Activated naive CD4-positive, alpha-beta T cell treated with Interleukin-2 at 50 U/mL for 16 hours (primary cell): ENCODE results near the gene SETD7.

Experiments used
- DNase-seq: peaks from one replicate; pipeline ENCODE4 v3.0.0-alpha.2; 2020

SETD7 gene

DNA sequence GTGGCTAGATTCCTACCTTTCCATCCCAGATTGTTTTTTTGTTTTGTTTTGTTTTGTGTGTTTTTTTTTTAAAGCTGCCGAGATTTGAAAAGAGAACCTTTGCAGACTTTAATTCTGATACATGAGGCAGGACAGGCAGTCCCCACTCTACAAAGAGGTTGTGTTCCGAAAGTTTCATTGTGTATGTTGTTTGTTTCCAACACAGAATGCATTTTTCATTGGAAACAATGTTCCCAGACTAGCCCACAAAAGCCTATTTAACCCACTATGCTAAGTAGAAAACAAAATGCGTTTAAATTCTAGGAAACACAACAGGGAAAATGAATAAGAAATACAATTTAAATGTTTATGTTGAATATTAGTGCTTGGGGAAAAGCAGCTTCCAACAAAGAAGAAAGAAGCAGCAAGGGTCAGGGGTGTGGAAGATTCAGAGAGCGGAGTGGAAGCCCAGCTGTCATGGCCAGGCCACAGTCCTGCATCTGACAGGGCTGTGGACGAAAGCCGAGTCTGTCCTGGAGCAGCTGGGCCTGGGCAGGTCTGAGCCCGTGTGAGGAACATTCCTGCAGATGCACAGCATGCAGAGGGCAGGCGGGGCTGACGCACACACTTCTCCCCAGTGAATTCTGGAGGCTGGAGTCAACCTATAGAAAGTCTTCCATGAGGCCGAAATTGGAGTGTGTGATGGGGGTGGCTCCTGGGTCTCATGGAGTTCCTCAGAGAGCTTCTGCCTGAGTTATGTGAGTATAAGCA is 12.4 kb upstream of the SETD7 start:
- DNase-seq: no peak

GRCh38 chr4:139567159-139567870 is 11.3 kb upstream of the SETD7 start:
- no peak for DNase-seq

GRCh38 chr4:139564502-139564901 is 8.5 kb upstream of the SETD7 start:
- DNase-seq: no peak

GRCh38 chr4:139563515-139563914 is 7.5 kb upstream of the SETD7 start:
- DNase-seq: no peak

DNA sequence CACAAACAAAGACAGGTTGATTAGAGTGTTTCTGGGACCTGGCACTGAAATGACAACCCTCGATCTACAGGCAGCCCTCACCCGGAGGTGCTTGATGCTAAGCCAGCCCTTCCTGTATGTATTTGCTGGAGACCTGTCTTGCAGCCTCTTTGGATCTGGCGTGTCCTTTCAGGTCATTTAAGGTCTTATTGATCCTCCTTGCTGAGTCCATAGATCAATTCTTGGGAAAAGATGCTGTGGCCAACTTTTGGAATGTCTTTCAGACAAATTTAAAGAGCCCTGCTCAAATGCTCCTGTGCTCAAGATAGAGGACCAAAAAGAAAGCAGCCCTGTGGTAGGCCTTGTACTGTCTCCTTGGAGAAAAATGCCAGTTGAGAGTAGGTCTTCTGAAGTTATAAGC is 6.8 kb upstream of the SETD7 start:
- DNase-seq: no peak

GRCh38 chr4:139562067-139562684 is 6.2 kb upstream of the SETD7 start:
- DNase-seq: no peak

DNA sequence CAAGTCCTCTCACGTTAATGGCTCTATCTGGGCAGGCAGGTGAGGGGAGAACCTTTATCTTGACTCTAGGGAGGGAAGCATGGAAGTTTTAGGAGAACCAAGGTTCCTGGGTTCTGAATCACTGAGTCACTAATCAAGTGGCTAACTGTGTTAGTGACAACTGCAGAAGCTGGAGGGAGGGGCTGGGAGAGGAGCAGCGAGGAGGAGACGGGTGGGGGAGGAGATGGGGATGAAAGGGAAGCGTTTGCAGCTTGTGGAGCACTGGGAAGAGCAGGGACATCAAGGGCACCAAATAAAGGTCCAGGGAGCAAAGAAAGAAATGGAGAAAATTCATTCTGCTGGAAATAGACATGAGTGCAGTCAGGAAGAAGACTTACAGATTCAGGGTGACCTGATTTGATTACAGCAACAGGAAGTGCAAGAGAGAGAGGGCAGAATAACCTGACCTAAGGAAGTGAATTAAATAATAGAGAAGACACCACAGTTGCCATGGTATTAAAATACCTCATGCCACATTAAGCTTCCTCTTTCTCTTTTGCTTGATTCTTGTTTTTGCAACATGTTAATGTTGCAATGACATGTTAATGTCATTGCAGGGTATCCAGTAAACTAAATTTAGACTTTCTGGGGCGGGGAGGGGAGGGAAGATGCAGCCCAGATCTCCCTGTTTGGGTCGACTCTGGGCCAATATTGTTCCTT is 4.5 kb upstream of the SETD7 start:
- DNase-seq: no peak

DNA sequence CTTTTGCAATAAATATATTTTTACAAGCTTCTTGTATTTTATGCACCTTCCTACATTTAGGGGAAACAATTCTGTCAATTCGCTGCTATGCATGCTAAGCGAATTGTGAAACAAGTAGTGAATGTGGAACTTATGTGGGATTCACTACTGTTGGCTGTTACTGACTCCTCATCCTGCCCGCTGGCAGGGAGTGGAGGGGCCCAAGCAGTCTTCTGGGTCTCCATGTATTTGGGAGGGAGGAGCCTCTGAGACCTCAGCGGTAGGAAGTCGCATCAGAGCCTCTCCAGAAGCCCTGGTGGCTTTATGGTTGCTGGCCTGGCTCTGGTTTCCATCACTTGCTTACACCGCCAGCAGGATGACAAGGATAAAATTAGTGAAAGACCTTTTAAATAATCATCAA is 3.7 kb upstream of the SETD7 start:
- DNase-seq: no peak

GRCh38 chr4:139559089-139559479 is 3.1 kb upstream of the SETD7 start:
- no peak for DNase-seq

DNA sequence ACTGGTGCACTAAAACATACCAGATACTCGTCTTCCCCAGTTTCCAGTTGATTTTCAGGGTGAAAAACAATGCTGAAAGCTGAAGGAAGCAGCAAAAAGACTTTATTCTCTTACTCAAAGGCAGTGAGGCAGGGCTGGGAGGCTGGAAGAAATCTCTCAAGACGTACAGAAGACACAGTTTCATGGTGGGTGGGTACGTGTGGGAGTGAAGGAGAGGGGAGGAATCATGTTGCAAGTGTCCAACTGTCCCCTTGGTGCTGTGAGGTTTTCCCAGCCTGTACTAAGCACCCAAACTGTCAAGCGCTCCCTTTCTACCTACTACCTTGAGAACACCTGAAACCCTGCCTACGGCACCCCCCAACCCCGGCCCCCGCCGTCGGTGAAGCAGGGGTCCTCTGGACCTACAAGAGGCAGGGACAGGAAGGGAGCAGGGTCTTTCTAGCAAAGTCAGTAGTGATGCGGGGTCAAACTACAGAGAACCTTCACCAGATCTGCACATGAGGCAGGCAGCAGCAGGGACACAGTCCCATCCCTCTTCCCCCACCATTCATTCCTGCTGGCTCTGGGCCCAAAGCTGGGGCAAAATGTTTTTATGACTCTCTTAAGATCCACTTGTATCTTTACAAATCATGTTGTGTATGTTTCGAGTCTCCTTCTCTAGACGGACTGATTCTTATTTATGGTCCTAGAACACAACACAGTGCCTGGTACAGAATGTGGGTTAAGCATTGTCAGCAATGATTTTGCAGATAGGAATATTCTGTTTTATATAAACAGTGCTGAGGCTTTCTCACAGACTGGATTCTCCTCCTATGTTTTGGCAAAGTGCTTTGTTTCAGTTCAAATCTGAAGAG is 2.4 kb upstream of the SETD7 start:
- no peak for DNase-seq

DNA sequence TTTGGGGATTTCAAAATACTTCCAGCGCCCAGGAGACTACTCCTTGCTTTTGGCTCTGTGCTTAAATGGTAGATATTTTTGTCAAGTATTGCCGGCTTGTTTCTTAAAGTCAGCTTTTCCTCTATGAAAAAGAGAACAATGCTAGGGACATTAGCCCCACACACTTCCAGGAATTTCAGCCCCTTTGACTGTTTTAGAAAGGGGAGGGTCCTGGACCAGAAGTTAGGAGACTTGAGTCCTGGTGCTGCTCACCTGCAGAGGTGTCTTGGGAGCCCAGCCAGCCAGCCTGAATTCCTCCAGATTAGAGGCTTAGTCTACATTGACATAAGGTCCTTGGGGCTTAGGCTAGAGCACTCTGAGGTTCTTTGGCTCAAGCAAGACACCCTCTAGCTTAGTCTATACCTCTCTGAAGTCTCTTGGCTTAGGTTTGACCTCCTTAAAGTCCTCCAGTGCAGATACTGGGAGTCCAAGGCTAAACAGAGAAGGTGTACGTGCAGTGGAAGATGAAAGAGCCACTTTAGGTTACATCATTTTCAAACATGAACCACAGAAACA is 1.6 kb upstream of the SETD7 start:
- DNase-seq: no peak

GRCh38 chr4:139556724-139557555 is 921 bp upstream of the SETD7 start:
- DNase-seq: peak; percentile 65

DNA sequence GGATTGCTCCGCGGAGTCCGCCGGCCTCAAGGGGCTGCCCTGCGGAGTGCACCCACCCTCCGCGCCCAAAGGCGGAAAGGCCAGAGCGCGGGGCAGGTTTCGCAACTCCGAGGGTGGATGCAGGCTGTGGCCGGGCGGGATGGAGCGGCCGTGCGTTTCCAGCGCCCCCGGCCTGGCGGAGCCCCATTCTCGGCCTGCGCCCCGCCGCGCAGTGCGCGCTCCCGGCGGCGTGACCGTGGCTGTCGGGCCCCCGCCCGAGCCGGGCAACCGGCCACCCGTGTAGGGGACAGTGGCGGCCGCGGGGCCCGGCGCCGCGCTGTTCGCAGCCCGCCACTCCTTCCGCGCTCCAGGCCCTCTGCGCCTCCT is 331 bp downstream of the SETD7 start:
- no peak for DNase-seq

DNA sequence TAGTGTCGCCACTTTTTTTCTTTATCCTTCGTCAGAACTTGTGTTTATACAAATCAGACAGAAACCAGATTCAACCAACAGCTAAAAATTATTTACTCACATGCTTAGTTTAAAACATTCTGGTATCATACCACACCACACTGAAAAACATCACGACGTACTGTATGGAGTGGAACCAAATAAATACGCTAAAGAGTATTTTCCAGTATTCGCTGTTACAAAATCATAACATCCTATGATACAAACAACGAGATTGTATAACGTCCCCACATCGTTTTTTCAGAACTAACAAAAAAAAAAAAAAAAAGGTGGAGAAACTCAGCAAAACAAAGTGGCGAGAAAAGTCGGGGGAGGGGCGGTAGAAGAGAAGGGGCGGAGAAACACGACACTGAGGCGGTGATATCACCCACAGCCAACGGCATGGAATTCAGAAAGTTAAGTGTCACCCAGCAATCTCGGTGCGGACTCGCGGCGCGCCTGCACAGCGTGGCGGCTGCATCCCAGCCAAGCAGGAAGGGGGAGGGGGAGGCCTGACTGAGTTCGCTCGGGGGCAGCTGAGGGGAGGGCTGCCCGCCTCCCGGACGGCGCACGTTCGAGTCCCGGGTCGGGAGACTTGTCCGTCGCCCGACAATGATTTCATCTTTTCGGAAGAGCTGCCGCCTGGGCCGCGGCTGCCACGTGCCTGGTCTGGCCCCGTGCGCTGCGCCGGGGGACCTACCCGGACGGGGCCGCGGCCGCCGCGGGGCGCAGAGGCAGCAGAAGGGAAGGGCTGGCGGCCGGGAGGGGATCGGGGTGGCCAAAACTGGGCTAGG is 920 bp downstream of the SETD7 start:
- peak; percentile 85 for DNase-seq

GRCh38 chr4:139554642-139554892 is 1.5 kb downstream of the SETD7 start:
- no peak for DNase-seq

DNA sequence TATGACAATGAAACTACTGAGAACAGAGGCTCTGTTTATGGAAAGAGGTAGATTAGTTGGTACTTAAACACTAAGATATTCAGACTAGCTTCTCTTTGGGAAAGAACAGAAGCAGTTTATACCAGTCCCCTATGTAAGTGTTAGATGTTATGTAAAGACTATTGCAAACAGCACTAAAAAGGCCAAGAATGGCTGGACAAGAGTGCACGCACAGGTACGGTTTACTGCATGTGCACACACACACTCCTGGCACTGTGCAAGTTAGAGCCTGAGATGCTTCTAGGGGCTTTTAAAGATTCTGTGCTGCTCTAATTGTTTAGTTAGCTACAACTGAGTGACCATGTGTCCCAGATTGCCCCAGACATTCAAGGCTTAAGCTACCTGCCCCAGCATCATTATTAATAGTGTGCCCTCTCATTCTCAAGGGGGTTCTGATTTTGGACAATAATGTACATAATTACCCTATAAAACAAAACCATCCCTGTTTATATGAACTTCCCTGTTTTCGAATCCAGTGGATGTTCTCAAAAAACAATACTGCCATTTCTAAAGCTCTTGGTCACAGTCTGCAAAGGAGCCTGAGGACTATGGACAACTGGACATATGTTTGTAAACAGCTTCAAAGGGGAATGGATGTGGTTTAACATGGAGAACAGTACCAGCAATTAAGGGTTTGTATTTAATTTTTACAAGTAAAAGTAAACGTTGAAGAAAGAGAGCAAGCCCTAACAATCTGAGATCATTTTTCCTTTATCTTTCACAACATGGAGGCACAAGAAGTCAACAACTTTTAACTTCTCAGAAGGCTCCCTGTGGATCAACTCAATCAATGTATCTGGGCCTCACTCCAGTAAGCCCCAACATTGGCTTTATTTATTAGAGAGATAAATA is 2.0 kb downstream of the SETD7 start:
- DNase-seq: no peak

DNA sequence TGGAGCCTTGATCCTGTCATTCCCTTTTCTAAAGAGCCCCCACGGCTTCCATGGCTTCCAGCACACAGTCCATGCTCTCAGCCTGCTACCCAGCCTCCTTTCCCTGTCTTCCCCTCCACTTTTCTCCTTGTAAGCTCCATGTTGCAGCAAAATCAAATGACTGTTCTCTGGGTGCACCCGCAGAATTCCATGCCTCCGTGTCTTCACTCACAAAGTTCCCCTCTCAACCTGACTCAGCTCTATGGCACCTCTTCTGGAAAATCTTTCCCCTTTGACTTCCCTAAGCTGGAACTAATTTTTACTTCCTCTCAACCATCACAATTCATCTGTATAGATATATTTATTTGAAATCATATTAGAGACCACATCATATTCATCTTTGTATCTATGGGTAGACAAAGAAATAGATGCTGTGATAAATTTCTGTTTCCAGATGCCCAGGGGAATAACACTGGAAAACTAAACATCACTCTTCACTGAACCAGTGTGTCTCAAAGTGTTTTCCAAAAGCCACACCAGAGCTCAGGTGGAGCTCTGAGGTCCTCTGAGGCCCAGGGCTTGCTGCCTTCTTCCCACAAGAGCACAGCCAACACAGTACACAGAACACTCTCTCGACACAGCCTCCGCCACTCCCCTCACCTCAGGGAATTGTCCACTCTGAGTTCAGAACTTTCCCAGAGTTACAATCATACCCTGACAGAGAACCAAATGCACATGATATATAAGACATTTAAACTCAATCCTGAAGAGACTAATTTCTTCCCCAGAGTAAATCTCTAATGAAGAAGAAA is 3.3 kb downstream of the SETD7 start:
- no peak for DNase-seq

- no peak for DNase-seq
Observed at GRCh38 chr4:139550724-139551429, 5.1 kb downstream of the SETD7 start.
